HG02870 (cell line): Measurements from ENCODE around the gene MPDZ.

Experiments
- ATAC-seq: cut with Tn5 transposase; IDR thresholded peaks from one replicate; pipeline ENCODE4 v1.9.1; 2021; ENCODE audit warnings: mild to moderate bottlenecking, moderate library complexity; ENCODE audit not compliant: unreplicated experiment

Gene MPDZ

DNA sequence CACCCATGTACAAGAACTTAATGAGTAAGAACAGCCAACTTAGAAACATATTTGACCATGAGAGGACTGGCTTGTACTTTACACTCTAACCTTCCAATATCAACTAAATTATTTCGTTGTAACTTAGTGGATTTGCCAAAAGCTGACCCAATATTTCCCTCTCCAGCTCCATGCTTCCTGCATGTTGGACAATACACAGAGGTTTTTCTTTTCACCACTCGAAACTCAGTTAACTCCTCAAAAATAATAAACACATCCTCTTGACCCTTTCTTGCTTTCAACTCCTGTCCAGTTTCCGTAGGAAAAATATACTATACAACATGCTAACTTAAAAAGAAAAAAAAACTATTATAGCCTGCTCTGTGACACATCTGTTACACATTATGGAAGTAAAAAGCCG lies 188.9 kb downstream of the MPDZ start:
- ATAC-seq = no peak

DNA sequence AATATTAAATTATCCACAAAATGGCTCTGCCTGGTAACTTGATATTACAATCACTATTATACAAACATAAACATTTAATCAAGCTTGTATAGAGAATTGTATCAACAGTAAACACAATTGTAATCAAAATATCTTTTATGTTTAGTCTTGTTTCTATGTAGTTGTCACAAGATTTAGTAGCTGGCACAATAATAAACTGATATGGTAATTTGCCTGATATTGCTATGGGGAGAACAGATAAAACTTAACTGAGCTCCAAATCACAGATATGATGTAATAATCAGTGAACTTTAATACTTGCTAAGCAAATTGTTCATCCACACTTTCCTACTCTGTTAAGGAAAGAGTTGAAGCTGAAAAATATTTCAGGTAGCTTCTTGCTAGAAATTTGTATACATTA lies 189.8 kb downstream of the MPDZ start:
- ATAC-seq = no peak

- ATAC-seq = peak; percentile 55
These were observed 190.6 kb downstream of the MPDZ start for GRCh38 chr9:13088720-13089427.

DNA sequence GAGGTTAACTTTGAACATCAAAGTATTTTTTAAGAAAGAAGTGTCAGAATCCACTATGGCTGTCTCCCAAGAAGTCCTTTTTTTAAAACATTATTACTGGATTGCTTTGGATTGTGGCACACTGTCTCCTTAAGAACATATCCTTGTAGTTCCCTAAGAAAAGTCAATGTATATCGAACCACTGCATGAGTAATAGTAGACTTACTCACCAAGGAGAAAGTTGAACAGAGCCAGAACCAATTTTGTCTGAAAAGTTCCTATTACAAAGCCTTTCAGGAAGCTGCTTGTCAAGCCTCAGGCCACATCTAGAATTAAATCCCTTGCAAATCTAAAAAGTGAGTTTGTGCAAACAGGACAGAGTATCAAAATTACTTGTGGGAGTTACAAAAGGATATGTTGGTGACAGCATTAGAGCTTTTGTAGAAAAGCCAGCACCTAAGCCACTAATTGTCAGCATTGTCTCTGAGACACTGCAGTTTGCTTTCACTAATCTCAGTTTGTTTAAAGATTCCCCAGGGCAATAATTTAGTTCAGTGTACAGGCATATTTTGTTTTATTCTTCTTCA lies 195.4 kb downstream of the MPDZ start:
- no peak for ATAC-seq

- ATAC-seq = no peak
These were observed 196.1 kb downstream of the MPDZ start for GRCh38 chr9:13083366-13083765.

DNA sequence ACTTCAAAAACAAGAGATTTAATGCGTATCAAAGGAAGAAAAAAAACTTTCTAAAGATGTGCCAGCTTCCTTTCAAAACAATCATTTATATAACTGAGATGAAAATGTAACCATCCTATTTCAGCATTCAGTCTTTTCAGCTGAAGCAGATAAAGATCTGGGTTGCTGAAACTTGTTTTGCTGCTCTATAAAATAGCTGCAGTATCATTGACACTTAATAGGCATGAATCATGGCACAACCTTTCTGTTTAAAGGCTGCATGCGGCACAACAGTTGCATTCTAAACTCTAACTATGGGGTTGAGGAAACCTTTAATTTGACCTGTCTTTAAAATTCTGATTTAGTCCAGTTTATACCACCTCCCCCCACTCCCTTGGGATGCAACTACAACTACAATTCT lies 196.7 kb downstream of the MPDZ start:
- ATAC-seq = no peak

DNA sequence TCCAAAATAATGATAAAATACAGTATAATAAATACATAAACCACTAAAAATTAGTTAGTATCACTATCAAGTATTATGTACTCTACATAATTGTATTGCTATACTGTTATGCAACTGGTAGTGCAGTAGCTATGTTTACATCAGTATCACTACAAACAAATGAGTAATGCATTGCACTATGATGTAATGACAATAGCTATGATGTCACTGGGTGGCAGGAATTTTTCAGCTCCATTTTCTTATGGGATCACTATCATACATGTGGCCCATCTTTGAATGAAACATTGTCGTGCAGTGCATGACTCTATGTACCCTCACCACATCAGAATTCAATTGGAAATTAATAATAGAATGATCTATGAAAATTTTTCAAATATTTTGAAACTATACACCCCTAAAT lies 201.3 kb downstream of the MPDZ start:
- ATAC-seq = no peak

GRCh38 chr9:13076616-13077015 lies 202.9 kb downstream of the MPDZ start:
- ATAC-seq = no peak

GRCh38 chr9:13071921-13072320 lies 207.6 kb downstream of the MPDZ start:
- no peak for ATAC-seq

GRCh38 chr9:13070612-13071595 lies 208.6 kb downstream of the MPDZ start:
- ATAC-seq = no peak

DNA sequence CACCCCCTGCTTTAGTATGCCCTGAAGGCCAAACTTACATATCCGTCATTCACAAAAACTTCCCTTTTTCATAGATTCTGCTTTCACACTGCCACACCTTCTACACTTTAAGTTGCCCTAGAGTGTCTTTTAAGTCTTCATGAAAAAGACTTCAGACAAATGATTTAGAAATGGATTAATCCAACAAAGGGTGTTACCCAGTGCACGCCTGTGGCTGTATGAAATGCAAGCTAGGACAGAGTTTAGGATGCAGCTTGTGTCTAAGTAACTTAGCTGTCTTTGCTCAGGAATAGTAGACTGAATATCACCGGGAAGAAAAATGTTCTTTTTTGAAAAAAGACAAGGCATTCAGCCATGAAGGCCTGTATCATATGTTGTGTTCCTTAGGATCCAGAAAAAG lies 210.0 kb downstream of the MPDZ start:
- no peak for ATAC-seq

- ATAC-seq = no peak
These were observed 214.8 kb downstream of the MPDZ start for GRCh38 chr9:13064676-13065075.

GRCh38 chr9:13063880-13064459 lies 215.5 kb downstream of the MPDZ start:
- no peak for ATAC-seq

GRCh38 chr9:13061390-13061789 lies 218.1 kb downstream of the MPDZ start:
- ATAC-seq = no peak
